Gastrocnemius medialis (tissue), 4 donors: ENCODE data around the gene ATXN7L1.

ENCODE experiments used
- CTCF ChIP-seq, 5 experiments: fragments of 450-650 bp in 3 of 5; fragments of 200-600 bp in 2 of 5; sonication (generic) in 2 of 5; IDR thresholded peaks in 4 of 5; conservative IDR thresholded peaks in 1 of 5; 1 replicate in 4 of 5; 2 replicates in 1 of 5; pipeline ENCODE4 v1.5.1; 2016 to 2019; ENCODE audit warnings: antibody characterized with exemption in 5 of 5, mild to moderate bottlenecking in 3 of 5, moderate library complexity in 3 of 5
- POLR2A ChIP-seq, 2 donors: fragments of 450-650 bp; IDR thresholded peaks; one replicate each; pipeline ENCODE4 v1.6.1; 2017; ENCODE audit warnings: antibody characterized with exemption in 2 of 2, mild to moderate bottlenecking in 2 of 2, moderate library complexity in 2 of 2

- TF ChIP-seq CTCF (IDR thresholded peaks at IDR 0.05 in 4 of 5, conservative IDR thresholded peaks at IDR 0.05 in 1 of 5) = no peak
- no peak for TF ChIP-seq POLR2A (IDR thresholded peaks at IDR 0.05)
Observed at GRCh38 chr7:105650382-105650970, 225.9 kb downstream of the ATXN7L1 start.
